Peyer's patch (tissue), 4 donors: ENCODE measurements around the gene HOXA6.

Source experiments
- CTCF ChIP-seq, 6 experiments: fragments of 450-650 bp in 4 of 6; fragments of 200-600 bp in 2 of 6; sonication (generic) in 1 of 6; IDR thresholded peaks; one replicate each; pipeline ENCODE4 v1.5.1; 2017 to 2019; ENCODE audit warnings: antibody characterized with exemption in 6 of 6, mild to moderate bottlenecking in 3 of 6, moderate library complexity in 1 of 6
- POLR2A ChIP-seq, 2 donors: fragments of 450-650 bp; IDR thresholded peaks; one replicate each; pipeline ENCODE4 v1.5.1; 2017; ENCODE audit warnings: antibody characterized with exemption in 2 of 2, mild to moderate bottlenecking in 2 of 2, moderate library complexity in 2 of 2

GRCh38 chr7:27155816-27156507 lies 8.4 kb upstream of the HOXA6 start:
- peak; percentile 38 to 51 for TF ChIP-seq POLR2A (IDR thresholded peaks at IDR 0.05)
- TF ChIP-seq CTCF (IDR thresholded peaks at IDR 0.05), result no peak
